AG09319 (cell line): ENCODE results near the gene ABCD1.

ENCODE experiments used
- DNase-seq: peaks from one replicate; pipeline ENCODE4 v3.0.0-alpha.2; 2010; ENCODE audit warnings: low read depth; ENCODE audit errors: extremely low read depth
- TF ChIP-seq, protein P1 (sequence below): IDR thresholded peaks from 2 replicates; pipeline ENCODE4 v1.5.1; 2011; ENCODE audit warnings: low read depth, mild to moderate bottlenecking, inconsistent platforms, low read length, moderate library complexity

ABCD1 gene

DNA sequence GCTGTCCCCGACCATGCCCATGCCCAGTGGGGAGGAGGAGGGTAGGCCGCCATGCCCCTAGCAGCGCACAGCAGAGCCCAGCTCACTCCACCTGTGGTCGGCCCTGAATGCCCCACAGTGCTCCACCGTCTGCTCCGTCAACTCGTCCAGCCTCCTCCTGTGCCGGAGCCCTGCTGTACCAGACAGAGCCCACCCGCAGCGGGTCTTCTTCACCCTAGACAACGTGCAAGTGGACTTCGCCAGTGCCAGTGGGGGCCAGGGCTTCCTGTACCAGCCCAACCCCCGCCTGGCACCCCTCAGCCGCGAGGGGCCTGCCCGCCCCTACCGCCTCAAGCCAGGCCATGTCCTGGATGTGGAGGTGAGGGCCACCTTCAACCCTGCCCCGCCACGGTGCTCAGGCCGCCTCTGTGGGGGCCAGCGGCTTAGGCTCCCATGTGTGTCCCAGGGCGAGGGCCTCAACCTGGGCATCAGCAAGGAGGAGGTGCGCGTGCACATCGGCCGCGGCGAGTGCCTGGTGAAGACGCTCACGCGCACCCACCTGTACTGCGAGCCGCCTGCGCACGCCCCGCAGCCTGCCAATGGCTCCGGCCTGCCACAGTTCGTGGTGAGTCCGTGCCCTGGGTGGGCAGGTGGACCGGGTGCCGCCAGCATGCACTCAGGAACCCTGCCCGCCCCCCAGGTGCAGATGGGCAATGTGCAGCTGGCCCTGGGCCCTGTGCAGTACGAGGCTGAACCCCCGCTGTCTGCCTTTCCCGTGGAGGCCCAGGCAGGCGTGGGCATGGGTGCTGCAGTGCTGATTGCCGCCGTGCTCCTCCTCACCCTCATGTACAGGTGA is 49.3 kb downstream of the ABCD1 start:
- TF ChIP-seq, protein P1, sequence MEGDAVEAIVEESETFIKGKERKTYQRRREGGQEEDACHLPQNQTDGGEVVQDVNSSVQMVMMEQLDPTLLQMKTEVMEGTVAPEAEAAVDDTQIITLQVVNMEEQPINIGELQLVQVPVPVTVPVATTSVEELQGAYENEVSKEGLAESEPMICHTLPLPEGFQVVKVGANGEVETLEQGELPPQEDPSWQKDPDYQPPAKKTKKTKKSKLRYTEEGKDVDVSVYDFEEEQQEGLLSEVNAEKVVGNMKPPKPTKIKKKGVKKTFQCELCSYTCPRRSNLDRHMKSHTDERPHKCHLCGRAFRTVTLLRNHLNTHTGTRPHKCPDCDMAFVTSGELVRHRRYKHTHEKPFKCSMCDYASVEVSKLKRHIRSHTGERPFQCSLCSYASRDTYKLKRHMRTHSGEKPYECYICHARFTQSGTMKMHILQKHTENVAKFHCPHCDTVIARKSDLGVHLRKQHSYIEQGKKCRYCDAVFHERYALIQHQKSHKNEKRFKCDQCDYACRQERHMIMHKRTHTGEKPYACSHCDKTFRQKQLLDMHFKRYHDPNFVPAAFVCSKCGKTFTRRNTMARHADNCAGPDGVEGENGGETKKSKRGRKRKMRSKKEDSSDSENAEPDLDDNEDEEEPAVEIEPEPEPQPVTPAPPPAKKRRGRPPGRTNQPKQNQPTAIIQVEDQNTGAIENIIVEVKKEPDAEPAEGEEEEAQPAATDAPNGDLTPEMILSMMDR: no peak
- DNase-seq: no peak

- no peak for DNase-seq
- TF ChIP-seq, protein P1: no peak
These were observed 50.1 kb downstream of the ABCD1 start for GRCh38 chrX:153774576-153775292.

DNA sequence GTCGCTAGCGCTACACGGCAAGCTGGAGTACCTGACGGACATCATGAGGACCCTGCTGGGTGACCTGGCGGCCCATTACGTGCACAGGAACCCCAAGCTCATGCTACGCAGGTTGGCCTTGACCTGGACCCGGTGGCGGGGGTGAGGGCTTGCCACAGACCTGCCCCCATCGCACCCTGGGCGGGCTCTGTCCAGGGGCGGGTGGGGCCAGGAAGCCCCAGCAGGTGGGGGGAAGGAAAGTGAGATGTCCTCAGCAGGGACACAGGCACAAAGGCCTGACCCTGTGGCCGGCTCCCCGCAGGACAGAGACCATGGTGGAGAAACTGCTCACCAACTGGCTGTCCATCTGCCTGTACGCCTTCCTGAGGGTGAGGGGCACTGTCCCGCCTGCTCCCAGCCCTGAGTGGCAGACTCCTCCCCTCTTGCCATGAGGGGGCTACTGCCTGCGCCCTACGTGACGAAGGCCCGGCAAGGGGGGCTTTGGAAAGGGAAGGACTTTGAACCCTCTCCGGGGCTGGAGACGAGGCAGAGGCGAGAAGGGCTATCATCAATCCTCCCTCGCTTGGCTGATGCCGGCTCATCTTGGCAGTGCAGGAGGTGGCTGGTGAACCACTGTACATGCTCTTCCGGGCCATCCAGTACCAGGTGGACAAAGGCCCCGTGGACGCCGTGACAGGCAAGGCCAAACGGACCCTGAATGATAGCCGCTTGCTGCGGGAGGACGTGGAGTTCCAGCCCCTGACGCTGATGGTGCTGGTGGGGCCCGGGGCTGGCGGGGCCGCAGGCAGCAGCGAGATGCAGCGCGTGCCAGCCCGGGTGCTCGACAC is 50.9 kb downstream of the ABCD1 start:
- no peak for DNase-seq
- TF ChIP-seq, protein P1: no peak

GRCh38 chrX:153776120-153776599 is 51.5 kb downstream of the ABCD1 start:
- TF ChIP-seq, protein P1: no peak
- no peak for DNase-seq

GRCh38 chrX:153776611-153777045 is 52.0 kb downstream of the ABCD1 start:
- TF ChIP-seq, protein P1: no peak
- DNase-seq: no peak

- TF ChIP-seq, protein P1: no peak
- DNase-seq: no peak
These were observed 52.8 kb downstream of the ABCD1 start for GRCh38 chrX:153777261-153778090.
